Measurements from ENCODE around the gene CNTNAP5.

Gene CNTNAP5

GRCh38 chr2:124646166-124646815, 621.2 kb downstream of the CNTNAP5 start:
- DNase-seq = no peak

- DNase-seq = no peak
Observed at GRCh38 chr2:124647245-124647644, 622.2 kb downstream of the CNTNAP5 start.

GRCh38 chr2:124647663-124648062, 622.6 kb downstream of the CNTNAP5 start:
- DNase-seq = no peak

DNA sequence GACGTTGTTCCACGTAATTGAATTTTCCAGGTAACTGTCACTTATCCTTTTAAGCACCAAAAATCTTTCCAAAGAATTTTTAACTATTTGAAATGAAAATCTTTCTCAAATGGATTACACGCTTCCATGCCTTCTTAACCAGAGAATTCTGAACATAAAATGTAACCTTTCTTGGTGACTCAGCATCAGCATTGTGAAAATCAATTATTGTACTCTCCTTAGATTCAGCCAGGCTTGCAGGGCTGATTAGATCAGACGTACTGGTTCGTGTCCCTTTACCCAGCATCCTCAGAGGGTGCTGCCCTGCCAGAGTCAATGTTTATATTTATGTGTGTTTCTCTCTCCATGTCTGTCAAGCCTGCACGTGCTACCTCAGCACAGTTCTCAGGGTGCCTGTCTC, 623.9 kb downstream of the CNTNAP5 start:
- DNase-seq = no peak

DNA sequence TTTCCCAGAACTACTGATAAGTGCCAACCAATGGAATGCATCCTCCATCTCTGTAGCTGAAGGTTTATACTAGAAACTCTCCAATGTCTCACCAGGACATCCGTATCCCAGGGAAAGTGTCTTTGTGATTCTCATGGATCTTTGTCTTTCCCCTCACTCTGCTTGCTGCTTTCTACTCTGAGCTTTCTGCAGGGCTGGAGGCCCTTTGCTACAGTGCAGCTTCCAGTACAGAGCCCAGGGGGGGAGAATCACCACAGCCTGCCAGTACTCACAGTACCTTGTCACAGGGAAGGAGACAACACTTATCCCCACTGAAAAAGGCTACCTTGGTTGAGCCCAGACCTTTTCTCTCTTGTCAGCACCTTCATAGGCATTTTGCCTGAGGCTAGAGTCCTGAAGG, 627.0 kb downstream of the CNTNAP5 start:
- DNase-seq = peak; percentile 11

GRCh38 chr2:124658373-124658772, 633.3 kb downstream of the CNTNAP5 start:
- DNase-seq = no peak

- no peak for DNase-seq
Observed at GRCh38 chr2:124661558-124661957, 636.5 kb downstream of the CNTNAP5 start.

- DNase-seq = no peak
Observed at GRCh38 chr2:124662946-124663644, 638.0 kb downstream of the CNTNAP5 start.

DNA sequence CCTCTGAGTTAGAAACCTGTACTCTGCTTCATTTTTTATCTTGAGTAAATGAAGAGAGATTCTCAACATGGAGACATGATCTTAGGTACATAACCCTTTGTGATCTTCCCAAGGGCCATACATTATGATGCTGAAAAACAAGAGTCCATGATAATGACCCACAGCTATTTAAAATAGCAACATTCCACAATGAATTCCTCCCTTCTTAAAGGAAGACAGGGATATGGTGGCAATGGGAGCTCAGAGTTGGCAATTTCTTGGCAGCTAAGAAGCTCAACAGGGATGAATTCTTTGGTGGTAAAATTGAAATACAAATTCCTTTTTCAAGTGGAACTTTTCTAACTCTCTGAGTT, 638.5 kb downstream of the CNTNAP5 start:
- DNase-seq = no peak

- no peak for DNase-seq
Observed at GRCh38 chr2:124664363-124664762, 639.3 kb downstream of the CNTNAP5 start.

- no peak for DNase-seq
Observed at GRCh38 chr2:124666976-124667375, 641.9 kb downstream of the CNTNAP5 start.

- peak; percentile 44 for DNase-seq
Observed at GRCh38 chr2:124668161-124668560, 643.1 kb downstream of the CNTNAP5 start.

DNA sequence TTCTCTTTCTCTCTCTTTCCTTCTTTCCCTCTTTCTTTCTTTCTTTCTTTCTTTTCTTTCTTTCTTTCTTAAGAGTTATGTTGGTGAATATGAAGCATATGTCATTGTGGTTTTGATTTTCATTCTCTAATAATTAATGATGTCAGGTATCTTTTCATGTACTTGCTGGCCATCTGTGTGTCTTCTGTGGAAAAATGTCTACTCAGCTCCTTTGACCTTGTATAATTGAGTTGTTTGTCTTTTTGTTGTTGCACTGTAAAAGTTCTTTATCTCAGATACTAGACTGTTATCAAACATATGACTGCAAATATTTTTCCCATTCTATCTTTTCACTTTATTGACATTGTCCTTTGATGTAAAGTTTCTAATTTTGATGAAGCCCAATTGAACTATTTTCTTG, 645.1 kb downstream of the CNTNAP5 start:
- no peak for DNase-seq

GRCh38 chr2:124678043-124678442, 653.0 kb downstream of the CNTNAP5 start:
- no peak for DNase-seq

- peak; percentile 45 for DNase-seq
Observed at GRCh38 chr2:124683536-124684428, 658.7 kb downstream of the CNTNAP5 start.

DNA sequence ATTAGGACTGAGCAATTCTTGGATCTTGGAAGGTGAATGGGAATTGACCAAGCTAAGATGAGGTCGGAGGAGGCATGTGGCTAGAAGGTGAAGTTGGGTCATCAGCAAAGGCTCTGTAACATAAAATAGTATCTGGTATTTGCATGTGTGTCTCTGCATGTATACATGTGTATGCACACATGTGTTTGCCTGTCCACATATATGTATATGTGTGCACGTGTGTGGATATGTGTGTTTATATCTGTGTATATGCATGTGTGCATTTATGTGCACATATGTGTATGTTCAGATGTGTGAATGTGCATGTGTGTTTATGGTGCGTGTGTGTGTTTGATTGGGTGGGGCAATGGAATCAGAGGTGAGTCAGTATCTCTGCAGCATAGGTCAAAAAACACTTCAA, 664.3 kb downstream of the CNTNAP5 start:
- no peak for DNase-seq

GRCh38 chr2:124692216-124692615, 667.1 kb downstream of the CNTNAP5 start:
- DNase-seq = no peak

DNA sequence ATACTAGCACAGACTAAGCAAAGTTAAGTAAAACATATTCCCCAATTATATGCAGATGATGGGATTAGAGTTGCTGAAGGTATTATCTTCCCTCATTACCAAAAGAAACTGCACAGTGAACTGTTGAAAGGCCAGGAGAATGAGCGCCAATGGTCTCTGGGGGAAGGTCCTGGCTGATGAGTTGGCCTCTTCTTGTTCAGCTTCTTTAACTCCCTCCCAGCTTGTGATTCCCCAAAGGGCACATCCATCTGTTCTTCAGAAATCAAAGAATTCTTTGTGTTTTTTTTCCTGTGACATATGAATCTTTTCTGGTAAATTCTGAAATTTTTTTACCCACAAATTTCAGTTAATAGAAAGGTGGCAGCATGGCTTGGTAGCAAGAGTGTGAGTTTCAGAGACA, 667.6 kb downstream of the CNTNAP5 start:
- DNase-seq = no peak

GRCh38 chr2:124693156-124693555, 668.1 kb downstream of the CNTNAP5 start:
- DNase-seq = no peak

GRCh38 chr2:124698979-124699565, 674.0 kb downstream of the CNTNAP5 start:
- no peak for DNase-seq

DNA sequence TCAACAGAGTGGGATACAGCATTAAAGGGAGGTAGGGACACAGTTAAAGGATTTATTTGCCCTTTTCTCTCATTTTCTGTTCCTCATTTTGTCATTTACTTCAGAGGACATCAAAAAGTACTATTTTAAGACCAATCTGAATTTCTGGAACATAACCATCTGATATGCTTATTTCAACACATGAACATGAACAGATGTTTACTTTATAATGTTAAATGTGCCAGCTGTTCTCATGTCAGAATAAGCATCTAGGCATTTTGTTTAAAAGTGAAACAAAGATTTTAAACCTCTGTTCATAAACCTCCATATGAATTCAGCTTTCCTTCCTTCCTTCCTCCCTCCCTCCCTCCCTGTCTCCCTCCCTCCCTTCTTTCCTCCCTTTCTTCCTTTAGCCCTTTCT, 677.7 kb downstream of the CNTNAP5 start:
- no peak for DNase-seq

DNA sequence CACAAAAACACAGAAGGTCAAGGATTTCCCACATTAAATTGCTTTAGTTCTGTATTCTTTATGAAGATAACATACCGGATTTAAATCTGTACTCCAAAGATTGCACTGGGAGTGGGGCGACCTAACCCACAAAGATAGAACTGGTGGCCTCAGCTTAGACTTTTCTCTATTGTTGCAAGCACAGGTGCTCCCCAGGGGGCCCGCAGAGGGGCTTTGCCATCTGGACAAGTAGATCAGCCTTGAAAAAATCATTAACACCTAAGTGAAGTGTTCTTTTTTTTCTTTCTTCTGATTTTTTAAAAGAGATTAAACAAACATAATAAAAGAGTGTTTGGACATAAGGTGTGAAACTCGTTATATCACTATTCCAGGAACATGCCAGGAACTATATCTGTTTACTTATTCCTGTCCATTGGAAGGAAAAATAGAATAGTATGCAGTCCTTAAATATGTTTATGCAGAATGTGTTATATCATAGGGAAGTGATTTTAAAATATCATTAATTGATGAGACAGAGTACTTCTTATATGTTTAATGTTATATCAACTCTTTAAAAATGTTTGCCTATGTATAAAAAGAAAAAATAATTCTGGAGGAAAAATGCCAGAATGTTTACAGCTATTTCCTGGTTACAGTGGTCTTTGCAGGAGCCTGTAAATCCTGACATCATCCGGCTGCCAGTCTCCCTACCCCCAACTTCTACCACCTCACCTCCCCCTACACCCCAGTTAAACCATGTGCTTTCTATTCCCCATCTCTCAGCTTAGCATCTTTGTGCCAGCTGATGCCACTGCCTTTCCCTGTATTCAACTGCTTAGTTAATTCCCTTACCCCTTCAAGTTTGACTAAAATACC, 679.2 kb downstream of the CNTNAP5 start:
- DNase-seq = no peak
